Measurements from ENCODE around the gene RHOD. TPM values are rescaled to one million over a fixed set of nuclear protein-coding genes. Genes with fewer than 3 reads are reported as not detected.

RHOD gene
- total and polyA plus RNA-seq, 9 of the 15 experiments (the other 6 are each of a cell fraction or from before 2014, with no cell fraction given), result not detected

- H3K27ac ChIP-seq (ENCODE audit: extremely low read depth, low read depth, low read length), result no peak overlapping the region
- BruUV-seq (replicated peaks), result no TSS peak
- no peaks in the 10 kb centered on the region for H3K79me2 ChIP-seq (ENCODE audit: control insufficient read depth, insufficient read depth, low read length)
- in situ Hi-C loops (cut with MboI), result no loop called here
- no peak overlapping the region for H3K4me2 ChIP-seq (ENCODE audit: insufficient read depth, low read length)
- no peak for ATAC-seq
- ChIA-PET POLR2A (interaction anchor here (0.6 to 1.0 kb wide), 3 partner anchors 8 to 129 kb away, joined by 3 read pairs; no protein-coding TSS in a partner anchor), CTCF (ENCODE audit: low intra/inter-chr PET ratio) (interaction anchor here (0.6 kb wide), 1 partner anchor 358 kb away, joined by 3 read pairs; the partner anchor contains the start of gene PPP1CA)
- no peaks in the 10 kb centered on the region for H4K20me1 ChIP-seq (replicated peaks; ENCODE audit: control insufficient read depth, insufficient read depth, low read length)
- H3K9me1 ChIP-seq (ENCODE audit: control insufficient read depth, insufficient read depth, low read length), result no peaks in the 10 kb centered on the region
- peaks cover 0 to 23% of the 10 kb centered on the region in 2 experiments; a peak in 2 of 5 replicates for H3K4me1 ChIP-seq (replicated peaks in 1 of 2; ENCODE audit: control insufficient read depth in 2 of 2, insufficient read depth in 2 of 2, low read length in 2 of 2)
- peaks cover 19 to 54% of the 10 kb centered on the region in 2 experiments; a peak in 4 of 5 replicates for H3K27me3 ChIP-seq (ENCODE audit: control insufficient read depth in 2 of 2, insufficient read depth in 2 of 2, low read length in 2 of 2)
- intact Hi-C loops (cut with micrococcal nuclease), result no loop called here
- 12% methylated on average over 18 of the region's 18 CpGs for WGBS (ENCODE audit: insufficient coverage, low coverage, missing lambda C conversion rate)
- peak overlapping the region in 1 of 2 experiments; percentile 26; a peak in 1 of 4 replicates for H3K9ac ChIP-seq (ENCODE audit: insufficient read depth in 1 of 2, low read depth in 2 of 2, low read length in 2 of 2)
- no peak overlapping the region for H2AFZ ChIP-seq (ENCODE audit: low read depth, low read length)
- DNase-seq (ENCODE audit: extremely low read depth in 1 of 4, low spot score in 3 of 4), result no peak
- no peak for FAIRE-seq
- H3K36me3 ChIP-seq (ENCODE audit: control insufficient read depth, insufficient read depth, low read length), result no peaks in the 10 kb centered on the region
- H3K9me3 ChIP-seq (replicated peaks; ENCODE audit: control insufficient read depth, insufficient read depth, low read depth, low read length), result no peaks in the 10 kb centered on the region
- TF ChIP-seq PRMT5 (CRISPR knock-in tag; IDR thresholded peaks at IDR 0.05) (no peak), TCF7 (IDR thresholded peaks at IDR 0.05; ENCODE audit: borderline replicate concordance) (no peak), ZFP1 (CRISPR knock-in tag; IDR thresholded peaks at IDR 0.05) (no peak), NR1H2 (CRISPR knock-in tag; IDR thresholded peaks at IDR 0.05) (no peak), ARHGAP35 (IDR thresholded peaks at IDR 0.05; ENCODE audit: partially characterized antibody) (no peak), GTF2A2 (tag; IDR thresholded peaks at IDR 0.05) (no peak), EWSR1 (IDR thresholded peaks at IDR 0.05; ENCODE audit: borderline replicate concordance, low read depth, partially characterized antibody) (no peak), PCBP2 (IDR thresholded peaks at IDR 0.05; ENCODE audit: low read depth, low read length, poor library complexity, severe bottlenecking) (no peak), FOXP1 (CRISPR knock-in tag; IDR thresholded peaks at IDR 0.05) (no peak), ASH1L (IDR thresholded peaks at IDR 0.05; ENCODE audit: borderline replicate concordance, low read depth, partially characterized antibody) (no peak), RBFOX2 (IDR thresholded peaks at IDR 0.05; ENCODE audit: low read depth, low read length) (no peak), HMGN3 (IDR thresholded peaks at IDR 0.05; ENCODE audit: borderline replicate concordance, extremely low read depth, insufficient read length, low read depth, low read length) (no peak), THRB (CRISPR knock-in tag; conservative IDR thresholded peaks at IDR 0.05) (no peak), CHCHD3 (CRISPR knock-in tag; IDR thresholded peaks at IDR 0.05) (no peak), E2F6 (IDR thresholded peaks at IDR 0.05; ENCODE audit: borderline replicate concordance in 1 of 2, extremely low read depth in 1 of 2, insufficient read depth in 1 of 2, insufficient read length in 1 of 2, low read depth in 1 of 2, low read length in 1 of 2, poor library complexity in 1 of 2, severe bottlenecking in 1 of 2) (no peak), POLR2AphosphoS5 (IDR thresholded peaks at IDR 0.05; ENCODE audit: control insufficient read depth, insufficient read depth, low read depth, low read length) (no peak), SMARCA4 (IDR thresholded peaks at IDR 0.05) (no peak), ILF3 (IDR thresholded peaks at IDR 0.05; ENCODE audit: borderline replicate concordance) (no peak)
- no peak overlapping the region for H3K4me3 ChIP-seq
Measured at GRCh38 chr11:67043572-67044349, 12.9 kb upstream of the RHOD start.

All from K562 (cell line).